OCI-M1 (cell line): ENCODE measurements around the gene ENAH.
"Not testable (repeated sequence)": the region's sequence is repeated elsewhere in the genome, so short reads cannot be mapped to it uniquely, and the experiment has no call there.

ENCODE experiments used
- DNase-seq: peaks from one replicate; lab custom pipeline; 2025; lab: John Stamatoyannopoulos, UW

Gene ENAH

GRCh38 chr1:225652729-225653462, at the start of gene ENAH:
Gene ENAH, minus strand, starts transcription at chr1:225653123. Its CDS starts 433 bp downstream, at chr1:225652690.
- DNase-seq, result no peak

GRCh38 chr1:225700889-225701465, 48.1 kb upstream of the ENAH start:
- DNase-seq, result no peak

GRCh38 chr1:225700164-225700821, 47.4 kb upstream of the ENAH start:
- DNase-seq, result no peak

- no peak for DNase-seq
Measured at GRCh38 chr1:225699336-225699735, 46.4 kb upstream of the ENAH start.

GRCh38 chr1:225698194-225698593, 45.3 kb upstream of the ENAH start:
- DNase-seq, result not testable (repeated sequence)

- no peak for DNase-seq
Measured at GRCh38 chr1:225697428-225697827, 44.5 kb upstream of the ENAH start.

- no peak for DNase-seq
Measured at GRCh38 chr1:225695578-225696337, 42.8 kb upstream of the ENAH start.

GRCh38 chr1:225694151-225694603, 41.3 kb upstream of the ENAH start:
- peak; percentile 29 for DNase-seq

GRCh38 chr1:225693697-225694096, 40.8 kb upstream of the ENAH start:
- DNase-seq, result not testable (repeated sequence)

- DNase-seq, result no peak
Measured at GRCh38 chr1:225693085-225693696, 40.3 kb upstream of the ENAH start.

GRCh38 chr1:225692517-225692879, 39.6 kb upstream of the ENAH start:
- DNase-seq, result no peak

GRCh38 chr1:225691861-225692516, 39.1 kb upstream of the ENAH start:
- DNase-seq, result no peak

- no peak for DNase-seq
Measured at GRCh38 chr1:225691377-225691776, 38.5 kb upstream of the ENAH start.

- no peak for DNase-seq
Measured at GRCh38 chr1:225689882-225690459, 37.0 kb upstream of the ENAH start.

GRCh38 chr1:225688345-225688744, 35.4 kb upstream of the ENAH start:
- DNase-seq, result no peak

- DNase-seq, result no peak
Measured at GRCh38 chr1:225685476-225686176, 32.7 kb upstream of the ENAH start.

- DNase-seq, result no peak
Measured at GRCh38 chr1:225684741-225685140, 31.8 kb upstream of the ENAH start.

GRCh38 chr1:225681231-225681630, 28.3 kb upstream of the ENAH start:
- DNase-seq, result no peak

- DNase-seq, result no peak
Measured at GRCh38 chr1:225678545-225678944, 25.6 kb upstream of the ENAH start.

GRCh38 chr1:225677350-225678124, 24.6 kb upstream of the ENAH start:
- no peak for DNase-seq
